ENCODE results near the gene MGARP. TPM values are rescaled to one million over a fixed set of nuclear protein-coding genes. Genes with fewer than 3 reads are reported as not detected.

MGARP gene
- total RNA-seq, 4 donors from 2014 or later, result 0.71 to 2.1 (median 1.1) TPM

- H3K4me1 ChIP-seq, result peaks cover 0 to 5% of the 10 kb centered on the region in 2 donors
- H3K9me3 ChIP-seq, result no peaks in the 10 kb centered on the region
- intact Hi-C loops (cut with DNase I), result no loop called here
- WGBS, 2 donors, result 83 to 87% methylated on average over 1 of the region's 1 CpG
- H3K36me3 ChIP-seq, result no peaks in the 10 kb centered on the region
- no peak for TF ChIP-seq POLR2A (IDR thresholded peaks at IDR 0.05)
- TF ChIP-seq, protein P1, sequence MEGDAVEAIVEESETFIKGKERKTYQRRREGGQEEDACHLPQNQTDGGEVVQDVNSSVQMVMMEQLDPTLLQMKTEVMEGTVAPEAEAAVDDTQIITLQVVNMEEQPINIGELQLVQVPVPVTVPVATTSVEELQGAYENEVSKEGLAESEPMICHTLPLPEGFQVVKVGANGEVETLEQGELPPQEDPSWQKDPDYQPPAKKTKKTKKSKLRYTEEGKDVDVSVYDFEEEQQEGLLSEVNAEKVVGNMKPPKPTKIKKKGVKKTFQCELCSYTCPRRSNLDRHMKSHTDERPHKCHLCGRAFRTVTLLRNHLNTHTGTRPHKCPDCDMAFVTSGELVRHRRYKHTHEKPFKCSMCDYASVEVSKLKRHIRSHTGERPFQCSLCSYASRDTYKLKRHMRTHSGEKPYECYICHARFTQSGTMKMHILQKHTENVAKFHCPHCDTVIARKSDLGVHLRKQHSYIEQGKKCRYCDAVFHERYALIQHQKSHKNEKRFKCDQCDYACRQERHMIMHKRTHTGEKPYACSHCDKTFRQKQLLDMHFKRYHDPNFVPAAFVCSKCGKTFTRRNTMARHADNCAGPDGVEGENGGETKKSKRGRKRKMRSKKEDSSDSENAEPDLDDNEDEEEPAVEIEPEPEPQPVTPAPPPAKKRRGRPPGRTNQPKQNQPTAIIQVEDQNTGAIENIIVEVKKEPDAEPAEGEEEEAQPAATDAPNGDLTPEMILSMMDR (IDR thresholded peaks at IDR 0.05), result no peak
- H3K27me3 ChIP-seq, result no peaks in the 10 kb centered on the region
- no peak for DNase-seq
- H3K4me3 ChIP-seq (replicated peaks in 1 of 3), result no peak overlapping the region
- no peak overlapping the region for H3K27ac ChIP-seq
Observed at GRCh38 chr4:139245590-139245989, 34.4 kb downstream of the MGARP start.

- peaks cover 0 to 5% of the 10 kb centered on the region in 2 donors for H3K4me1 ChIP-seq
- no peaks in the 10 kb centered on the region for H3K36me3 ChIP-seq
- intact Hi-C loops (cut with DNase I), result no loop called here
- no peaks in the 10 kb centered on the region for H3K9me3 ChIP-seq
- H3K27ac ChIP-seq, result no peak overlapping the region
- TF ChIP-seq, protein P1 (IDR thresholded peaks at IDR 0.05), result no peak
- TF ChIP-seq POLR2A (IDR thresholded peaks at IDR 0.05), result no peak
- no peaks in the 10 kb centered on the region for H3K27me3 ChIP-seq
- H3K4me3 ChIP-seq (replicated peaks in 1 of 3), result no peak overlapping the region
- peak; percentile 4 to 5 for DNase-seq
- 86 to 91% methylated on average over 12 of the region's 12 CpGs for WGBS, 2 donors
Observed at GRCh38 chr4:139243448-139244365, 36.3 kb downstream of the MGARP start.

GRCh38 chr4:139242511-139243051 is 37.4 kb downstream of the MGARP start:
- peaks cover 0 to 5% of the 10 kb centered on the region in 2 donors for H3K4me1 ChIP-seq
- TF ChIP-seq POLR2A (IDR thresholded peaks at IDR 0.05), result no peak
- TF ChIP-seq, protein P1 (IDR thresholded peaks at IDR 0.05), result no peak
- H3K9me3 ChIP-seq, result no peaks in the 10 kb centered on the region
- no peaks in the 10 kb centered on the region for H3K36me3 ChIP-seq
- 89 to 96% methylated on average over 2 of the region's 2 CpGs for whole genome bisulfite sequencing, 2 donors
- no peak for DNase-seq
- H3K27ac ChIP-seq, result no peak overlapping the region
- no peak overlapping the region for H3K4me3 ChIP-seq (replicated peaks in 1 of 3)
- H3K27me3 ChIP-seq, result no peaks in the 10 kb centered on the region
- intact Hi-C loops (cut with DNase I), result no loop called here

DNA sequence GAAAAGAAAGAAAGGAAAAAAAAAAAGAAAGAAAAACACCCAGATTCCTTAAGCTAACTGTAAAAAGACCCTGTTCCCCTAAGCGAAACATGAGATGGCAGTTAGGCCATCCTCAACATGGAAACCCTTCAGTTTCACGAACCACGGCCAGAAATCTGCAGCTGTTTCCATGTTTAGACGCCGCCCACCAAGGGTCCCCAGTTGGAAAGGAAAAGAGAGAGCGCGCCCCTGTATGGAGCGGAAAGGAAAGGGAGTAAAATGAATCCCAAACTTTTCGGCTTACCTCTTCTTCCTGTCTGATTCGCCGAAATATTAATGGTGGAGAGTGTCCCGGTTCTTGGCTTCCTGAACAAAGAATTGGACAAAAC is 38.3 kb downstream of the MGARP start:
- TF ChIP-seq, protein P1 (IDR thresholded peaks at IDR 0.05), result no peak
- TF ChIP-seq POLR2A (IDR thresholded peaks at IDR 0.05), result no peak
- 87 to 88% methylated on average over 12 of the region's 12 CpGs for WGBS, 2 donors
- no peak overlapping the region for H3K27ac ChIP-seq
- intact Hi-C loops (cut with DNase I), result no loop called here
- no peaks in the 10 kb centered on the region for H3K27me3 ChIP-seq
- H3K36me3 ChIP-seq, result no peaks in the 10 kb centered on the region
- H3K9me3 ChIP-seq, result no peaks in the 10 kb centered on the region
- no peak overlapping the region for H3K4me3 ChIP-seq (replicated peaks in 1 of 3)
- peaks cover 0 to 5% of the 10 kb centered on the region in 2 donors for H3K4me1 ChIP-seq
- no peak for DNase-seq
